T-helper 1 cell (primary cell): ENCODE results near the gene STX1A.
"Not testable (repeated sequence)": the region's sequence is repeated elsewhere in the genome, so short reads cannot be mapped to it uniquely, and the experiment has no call there.

Experiments used
- DNase-seq, 5 donors: peaks; one replicate each; pipeline ENCODE4 v3.0.0-alpha.2; 2012 to 2020

STX1A gene

GRCh38 chr7:73735528-73735905 is 16.0 kb upstream of the STX1A start:
- DNase-seq = no peak

- DNase-seq = peak; percentile 56 to 84 (median 74)
Measured at GRCh38 chr7:73734619-73735527, 15.4 kb upstream of the STX1A start.

- DNase-seq = no peak
Measured at GRCh38 chr7:73732397-73732796, 12.9 kb upstream of the STX1A start.

- no peak for DNase-seq
Measured at GRCh38 chr7:73730485-73730884, 11.0 kb upstream of the STX1A start.

- no peak for DNase-seq
Measured at GRCh38 chr7:73728551-73728950, 9.1 kb upstream of the STX1A start.

- DNase-seq = no peak
Measured at GRCh38 chr7:73727952-73728351, 8.5 kb upstream of the STX1A start.

- DNase-seq = no peak
Measured at GRCh38 chr7:73726083-73726466, 6.6 kb upstream of the STX1A start.

GRCh38 chr7:73723813-73724212 is 4.3 kb upstream of the STX1A start:
- DNase-seq = no peak

GRCh38 chr7:73722785-73723184 is 3.3 kb upstream of the STX1A start:
- DNase-seq = no peak

- DNase-seq = not testable (repeated sequence)
Measured at GRCh38 chr7:73722182-73722581, 2.7 kb upstream of the STX1A start.

GRCh38 chr7:73721377-73721817 is 1.9 kb upstream of the STX1A start:
- no peak for DNase-seq

- not testable (repeated sequence) for DNase-seq
Measured at GRCh38 chr7:73720443-73720842, 974 bp upstream of the STX1A start.

- DNase-seq = no peak
Measured at GRCh38 chr7:73719806-73720169, 319 bp upstream of the STX1A start.

GRCh38 chr7:73718438-73718881 is 1.0 kb downstream of the STX1A start:
- DNase-seq = no peak

GRCh38 chr7:73717991-73718405 is 1.5 kb downstream of the STX1A start:
- peak in 4 of 5 donors; percentile 54 to 75 (median 56) for DNase-seq

GRCh38 chr7:73717025-73717807 is 2.3 kb downstream of the STX1A start:
- no peak for DNase-seq

GRCh38 chr7:73716318-73716890 is 3.1 kb downstream of the STX1A start:
- DNase-seq = no peak

- DNase-seq = peak in 1 of 5 donors; percentile 61
Measured at GRCh38 chr7:73715648-73716317, 3.7 kb downstream of the STX1A start.

GRCh38 chr7:73713319-73713718 is 6.2 kb downstream of the STX1A start:
- not testable (repeated sequence) for DNase-seq

- no peak for DNase-seq
Measured at GRCh38 chr7:73712773-73713172, 6.7 kb downstream of the STX1A start.

GRCh38 chr7:73708961-73709549 is 10.4 kb downstream of the STX1A start:
- no peak for DNase-seq

- DNase-seq = peak in 1 of 5 donors; percentile 48
Measured at GRCh38 chr7:73707045-73707631, 12.3 kb downstream of the STX1A start.
